HCT116 (cell line): ENCODE results near the gene FHOD3.

ENCODE experiments used
- CTCF ChIP-seq, 3 experiments: fragments of 200-600 bp in 1 of 3; sonication (generic) in 1 of 3; IDR thresholded peaks in 2 of 3; conservative IDR thresholded peaks in 1 of 3; 2 replicates each; pipeline ENCODE4 v1.5.1; 2012 to 2017; ENCODE audit warnings: low read depth in 2 of 3, low read length in 2 of 3, antibody characterized with exemption in 1 of 3, borderline replicate concordance in 1 of 3, control low read depth in 1 of 3, mild to moderate bottlenecking in 1 of 3, mixed read lengths in 1 of 3, mixed run types in 1 of 3, moderate library complexity in 1 of 3; ENCODE audit not compliant: insufficient read depth in 1 of 3
- JUND ChIP-seq: IDR thresholded peaks from 2 replicates; pipeline ENCODE4 v1.6.1; 2012
- POLR2A ChIP-seq: IDR thresholded peaks from 2 replicates; pipeline ENCODE4 v1.7.0; 2011; ENCODE audit warnings: borderline replicate concordance; ENCODE audit not compliant: insufficient read depth, insufficient read length; ENCODE audit errors: extremely low read depth
- ZNF274 ChIP-seq: fragments of 200-500 bp; sonication (Bioruptor generic); IDR thresholded peaks from 2 replicates; pipeline ENCODE4 v1.6.1; 2014; ENCODE audit warnings: mild to moderate bottlenecking, low read depth, low read length, inconsistent platforms
- TF ChIP-seq, protein P1 (sequence below): IDR thresholded peaks from 2 replicates; pipeline ENCODE4 v1.6.1; 2012; ENCODE audit warnings: low read depth

GRCh38 chr18:36580874-36581750, 283.6 kb downstream of the FHOD3 start:
- TF ChIP-seq POLR2A = no peak
- TF ChIP-seq ZNF274 = no peak
- no peak for TF ChIP-seq JUND
- TF ChIP-seq CTCF (IDR thresholded peaks at IDR 0.05 in 2 of 3, conservative IDR thresholded peaks at IDR 0.05 in 1 of 3; ENCODE audit: borderline replicate concordance in 1 of 3, insufficient read depth in 1 of 3, low read depth in 2 of 3, low read length in 2 of 3) = no peak
- TF ChIP-seq, protein P1, sequence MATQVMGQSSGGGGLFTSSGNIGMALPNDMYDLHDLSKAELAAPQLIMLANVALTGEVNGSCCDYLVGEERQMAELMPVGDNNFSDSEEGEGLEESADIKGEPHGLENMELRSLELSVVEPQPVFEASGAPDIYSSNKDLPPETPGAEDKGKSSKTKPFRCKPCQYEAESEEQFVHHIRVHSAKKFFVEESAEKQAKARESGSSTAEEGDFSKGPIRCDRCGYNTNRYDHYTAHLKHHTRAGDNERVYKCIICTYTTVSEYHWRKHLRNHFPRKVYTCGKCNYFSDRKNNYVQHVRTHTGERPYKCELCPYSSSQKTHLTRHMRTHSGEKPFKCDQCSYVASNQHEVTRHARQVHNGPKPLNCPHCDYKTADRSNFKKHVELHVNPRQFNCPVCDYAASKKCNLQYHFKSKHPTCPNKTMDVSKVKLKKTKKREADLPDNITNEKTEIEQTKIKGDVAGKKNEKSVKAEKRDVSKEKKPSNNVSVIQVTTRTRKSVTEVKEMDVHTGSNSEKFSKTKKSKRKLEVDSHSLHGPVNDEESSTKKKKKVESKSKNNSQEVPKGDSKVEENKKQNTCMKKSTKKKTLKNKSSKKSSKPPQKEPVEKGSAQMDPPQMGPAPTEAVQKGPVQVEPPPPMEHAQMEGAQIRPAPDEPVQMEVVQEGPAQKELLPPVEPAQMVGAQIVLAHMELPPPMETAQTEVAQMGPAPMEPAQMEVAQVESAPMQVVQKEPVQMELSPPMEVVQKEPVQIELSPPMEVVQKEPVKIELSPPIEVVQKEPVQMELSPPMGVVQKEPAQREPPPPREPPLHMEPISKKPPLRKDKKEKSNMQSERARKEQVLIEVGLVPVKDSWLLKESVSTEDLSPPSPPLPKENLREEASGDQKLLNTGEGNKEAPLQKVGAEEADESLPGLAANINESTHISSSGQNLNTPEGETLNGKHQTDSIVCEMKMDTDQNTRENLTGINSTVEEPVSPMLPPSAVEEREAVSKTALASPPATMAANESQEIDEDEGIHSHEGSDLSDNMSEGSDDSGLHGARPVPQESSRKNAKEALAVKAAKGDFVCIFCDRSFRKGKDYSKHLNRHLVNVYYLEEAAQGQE = no peak
